PC-9 (cell line): ENCODE results near the gene BORCS5.

ENCODE experiments used
- CTCF ChIP-seq: fragments of 200-600 bp; sonication (generic); conservative IDR thresholded peaks from 2 replicates; pipeline ENCODE4 v1.6.1; 2017; ENCODE audit warnings: mixed run types, antibody characterized with exemption, mild to moderate bottlenecking, moderate library complexity
- EZH2 ChIP-seq: fragments of 200-600 bp; sonication (generic); IDR thresholded peaks from 2 replicates; pipeline ENCODE4 v1.8.0; 2017; ENCODE audit warnings: antibody characterized with exemption, low read depth

GRCh38 chr12:12399161-12399560 is 42.3 kb downstream of the BORCS5 start:
- TF ChIP-seq CTCF (no peak), EZH2 (no peak)
